NK-92 treated with Interleukin-12 subunit alpha and Interleukin-12 subunit beta, amount 100 ng/mL, for 24 hours (cell line): ENCODE measurements around the gene ECSCR.

Experiments used
- DNase-seq: peaks from one replicate; lab custom pipeline; 2025; lab: John Stamatoyannopoulos, UW

The ECSCR gene

DNA sequence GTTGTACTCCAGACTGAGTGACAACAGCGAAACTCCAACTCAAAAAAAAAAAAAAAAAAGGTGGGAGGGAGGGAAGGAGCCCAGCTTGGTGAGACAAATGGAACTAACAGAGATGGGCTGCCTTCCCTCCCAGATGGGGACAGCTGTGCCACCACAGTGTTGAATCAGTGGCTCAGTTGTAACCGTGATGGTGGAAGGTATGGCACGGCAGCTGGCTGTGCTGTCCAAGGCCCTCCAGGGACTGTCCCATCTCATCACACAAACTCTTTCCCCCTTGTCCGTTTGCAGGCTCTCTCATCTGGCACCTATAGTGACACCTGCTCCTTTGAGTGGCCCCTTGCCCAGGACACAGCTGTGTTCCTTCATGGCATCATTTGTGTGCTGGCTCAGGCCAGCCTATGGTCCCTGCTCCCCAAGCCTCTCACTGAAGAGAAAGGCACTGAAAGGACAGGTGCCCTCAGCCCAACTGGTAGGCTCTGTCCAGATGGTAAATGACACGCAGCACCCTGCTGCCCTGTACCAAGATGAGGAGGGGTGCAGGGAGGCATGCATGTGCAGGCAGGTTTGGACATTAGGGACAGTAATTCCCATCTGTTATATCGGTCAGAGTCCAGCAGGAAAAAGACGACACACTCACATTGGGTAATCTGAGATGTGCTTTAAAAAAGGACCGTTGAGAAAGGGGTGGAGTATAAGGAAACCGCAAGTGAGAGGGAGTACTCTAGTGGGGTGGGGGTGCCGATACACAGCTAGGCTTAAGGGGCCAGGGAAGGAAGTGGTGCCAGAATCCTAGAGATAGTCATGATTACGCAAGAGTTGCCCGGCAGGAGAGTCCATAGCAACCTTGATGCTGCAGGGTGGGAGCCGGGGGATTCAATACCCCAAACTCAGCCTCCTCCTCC, 12.6 kb upstream of the ECSCR start:
- DNase-seq, result no peak

DNA sequence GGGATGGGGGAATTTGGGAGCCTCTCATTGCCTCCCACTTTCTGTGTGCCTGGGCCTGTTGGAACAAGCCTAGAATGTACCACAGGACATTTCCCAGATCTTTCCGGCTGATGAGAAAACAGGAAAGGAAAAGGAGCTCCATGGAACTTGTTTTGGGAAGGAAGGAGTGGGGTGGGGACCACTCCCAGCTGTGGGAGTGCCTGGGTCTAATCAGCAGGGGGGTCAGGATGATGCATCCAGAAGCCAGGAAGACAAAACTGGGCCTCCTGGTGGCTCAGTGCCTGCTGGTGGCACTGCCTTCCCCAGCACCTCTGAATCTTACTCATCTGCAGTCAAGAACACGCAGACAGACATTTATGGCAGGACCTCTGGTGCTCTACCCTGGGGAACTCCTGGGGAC, 11.0 kb upstream of the ECSCR start:
- DNase-seq, result no peak

DNA sequence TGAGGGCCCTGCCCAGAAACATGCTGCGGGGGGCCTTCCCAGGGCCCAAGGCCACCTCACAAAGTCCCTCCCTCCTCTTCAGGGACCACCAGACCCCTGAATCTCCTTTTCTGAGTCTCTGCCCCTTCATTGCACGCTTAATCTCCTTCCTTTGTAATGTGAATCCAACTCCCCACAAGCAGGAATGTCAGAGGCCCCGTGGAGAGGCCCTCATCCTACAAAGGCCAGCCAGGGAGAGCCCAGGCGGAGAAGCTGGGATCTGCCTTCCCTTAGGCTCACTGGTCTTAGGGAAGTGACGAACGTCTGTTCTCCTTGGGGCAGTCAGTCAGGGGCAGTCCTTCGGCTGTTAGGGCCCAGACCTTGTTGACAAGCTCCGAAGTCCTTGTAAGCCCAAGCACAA, 10.6 kb upstream of the ECSCR start:
- DNase-seq, result no peak

DNA sequence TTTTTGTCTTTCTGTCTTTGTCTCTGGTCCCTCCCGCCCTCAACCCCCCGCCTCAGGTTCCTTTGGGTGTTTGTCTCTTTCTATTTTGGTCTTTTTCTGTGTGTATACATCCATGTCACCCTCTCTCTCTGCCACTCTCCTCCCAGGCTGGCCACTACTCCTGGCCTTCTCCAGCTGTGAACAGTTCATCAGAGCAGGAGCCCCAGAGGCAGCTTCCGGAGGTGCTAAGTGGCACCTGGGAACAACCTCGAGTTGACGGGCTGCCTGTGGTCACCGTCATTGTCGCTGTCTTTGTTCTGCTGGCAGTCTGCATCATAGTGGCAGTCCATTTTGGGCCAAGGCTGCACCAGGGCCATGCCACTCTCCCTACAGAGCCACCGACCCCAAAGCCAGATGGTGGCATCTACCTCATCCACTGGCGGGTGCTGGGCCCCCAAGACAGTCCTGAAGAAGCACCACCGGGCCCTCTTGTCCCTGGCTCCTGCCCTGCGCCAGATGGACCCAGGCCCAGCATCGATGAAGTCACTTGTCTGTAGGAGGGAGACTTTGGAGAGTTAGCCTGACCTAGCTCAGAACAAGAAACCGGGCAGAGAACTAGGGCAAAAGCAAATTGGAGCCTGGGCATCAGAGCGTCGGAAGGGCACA, 10.0 kb upstream of the ECSCR start:
- no peak for DNase-seq

DNA sequence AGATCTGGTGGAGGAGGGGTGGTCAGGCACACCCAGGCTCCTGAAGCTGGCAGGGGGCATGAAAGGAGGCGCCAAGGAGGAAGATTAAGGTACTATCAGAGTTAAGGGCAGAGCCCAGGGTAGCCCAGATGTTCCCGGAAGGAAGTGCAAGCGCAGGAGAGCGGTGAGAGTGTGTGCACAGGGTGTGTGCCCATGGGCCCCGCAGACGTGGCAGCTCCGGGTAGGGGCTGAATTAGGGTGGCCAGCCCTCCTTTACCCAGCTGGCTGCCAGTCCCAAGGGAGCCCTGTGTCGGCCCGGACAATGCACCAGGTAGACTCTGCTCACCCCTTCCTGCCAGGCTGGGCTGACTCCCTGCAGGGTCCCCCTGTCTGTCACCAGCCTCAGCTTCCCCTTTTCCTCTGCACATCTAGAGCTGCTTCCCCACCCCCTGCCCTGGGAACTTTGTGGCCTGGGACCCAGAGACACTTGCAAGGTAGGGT, 8.3 kb upstream of the ECSCR start, which contains the start of gene SMIM33:
TSS of gene SMIM33 (plus strand) at position 184 of the 480 bp plus-strand sequence. CDS start at position 302, 118 bp downstream.
- DNase-seq, result no peak

DNA sequence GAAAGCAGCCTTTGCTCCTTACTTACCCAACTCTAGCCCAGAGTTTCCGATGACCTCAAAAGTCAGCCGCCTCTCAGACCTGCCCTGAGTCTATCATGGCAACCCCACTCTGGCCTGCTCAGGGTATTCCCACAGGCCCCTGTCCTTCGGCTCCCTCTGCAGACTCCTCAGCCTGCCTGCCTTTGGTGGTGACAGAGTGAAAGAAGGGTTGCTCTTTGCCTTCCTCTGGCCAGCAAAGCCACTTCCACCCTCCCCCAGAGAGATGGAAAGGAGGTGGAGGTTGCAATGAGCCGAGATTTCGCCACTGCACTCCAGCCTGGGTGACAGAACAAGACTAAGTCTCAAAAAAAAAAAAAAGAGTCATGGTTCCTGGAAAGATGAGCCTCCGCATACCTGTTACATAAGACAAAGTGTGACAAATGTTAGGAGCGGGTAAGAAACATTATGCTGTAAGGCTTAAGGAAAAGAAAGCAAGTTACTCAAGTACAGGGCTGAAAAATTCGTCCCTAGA, 5.9 kb upstream of the ECSCR start:
- no peak for DNase-seq

DNA sequence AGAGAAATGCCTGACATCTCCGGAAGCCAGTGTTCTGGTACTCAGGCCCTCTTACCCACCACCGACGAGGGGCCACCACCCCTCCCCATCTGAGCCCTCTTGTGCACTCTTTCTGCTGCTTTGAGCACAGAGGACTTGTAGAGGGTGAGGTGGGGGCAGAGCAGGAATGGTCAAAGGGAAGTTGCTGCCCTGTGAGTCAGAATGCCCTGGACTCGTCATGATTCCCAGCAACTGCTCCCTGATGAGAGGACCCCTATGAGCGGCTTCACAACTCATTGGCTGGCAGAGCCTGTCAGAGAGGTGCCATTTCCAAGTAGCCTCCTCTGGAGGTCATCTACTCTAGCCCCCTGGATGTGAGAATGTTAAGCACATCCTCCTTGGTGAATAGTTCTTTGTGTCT, 845 bp downstream of the ECSCR start:
- no peak for DNase-seq

DNA sequence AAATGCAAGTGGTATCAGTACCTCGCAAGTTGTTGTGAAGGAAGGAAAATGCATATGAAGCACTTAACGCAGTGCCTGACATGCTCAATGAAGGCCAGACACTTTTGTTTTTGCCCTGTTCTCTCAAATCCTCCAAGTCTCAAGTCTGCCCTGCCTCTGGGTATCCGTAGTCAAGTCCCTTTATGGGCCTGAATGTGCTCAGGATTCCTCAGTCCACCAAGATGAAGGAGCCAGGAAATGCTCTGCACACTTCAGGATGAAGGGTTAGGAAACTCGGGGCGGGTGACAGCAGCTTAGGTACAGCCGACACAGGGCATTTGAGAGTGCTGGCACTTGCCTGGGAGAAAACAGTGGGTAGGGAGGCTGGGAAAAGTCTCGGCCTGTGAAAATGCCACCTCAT, 1.4 kb downstream of the ECSCR start:
- DNase-seq, result no peak

DNA sequence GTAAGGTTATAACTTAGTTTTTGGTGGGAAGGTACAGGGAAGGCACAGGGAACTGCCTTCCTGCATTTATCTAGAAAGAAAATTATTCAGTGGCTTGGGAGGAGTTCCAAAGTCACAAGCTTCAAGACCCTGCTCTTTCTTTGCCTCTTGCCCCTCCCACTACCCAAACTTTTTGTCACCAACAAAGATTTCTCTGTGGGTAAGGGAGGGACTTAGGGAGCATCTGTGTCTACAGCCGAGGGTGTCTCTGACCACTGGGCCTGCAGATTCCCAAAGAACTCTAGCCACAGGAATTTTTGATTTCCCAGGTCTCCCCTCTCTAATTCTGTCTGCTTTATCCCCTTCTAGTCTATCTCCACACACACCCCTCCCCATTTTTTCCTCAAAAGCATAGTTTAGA, 2.1 kb downstream of the ECSCR start:
- DNase-seq, result no peak

DNA sequence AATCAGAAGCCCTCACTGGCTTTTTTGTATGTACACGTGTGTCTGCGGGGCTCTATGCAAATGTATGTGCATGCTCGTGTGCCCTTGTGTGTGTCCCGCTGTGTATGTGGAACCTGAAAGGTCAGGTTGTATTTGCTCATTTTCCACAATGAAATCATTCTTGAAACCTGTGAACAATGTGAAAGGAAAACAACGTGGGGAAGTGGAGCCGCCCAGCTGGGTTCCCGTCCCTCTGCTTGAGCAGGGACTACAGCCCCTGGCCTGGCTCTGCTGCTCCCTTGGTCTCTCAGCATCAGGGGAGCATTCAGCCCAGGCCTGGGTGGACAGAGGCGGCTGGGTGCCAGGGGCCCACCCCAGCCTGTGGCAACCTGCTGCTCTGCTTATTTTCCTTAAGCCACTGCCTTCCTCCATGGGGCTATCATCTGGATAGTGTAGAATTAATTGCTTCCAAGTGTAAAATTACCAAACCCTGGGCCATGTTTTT, 3.0 kb downstream of the ECSCR start:
- DNase-seq, result peak; percentile 14

DNA sequence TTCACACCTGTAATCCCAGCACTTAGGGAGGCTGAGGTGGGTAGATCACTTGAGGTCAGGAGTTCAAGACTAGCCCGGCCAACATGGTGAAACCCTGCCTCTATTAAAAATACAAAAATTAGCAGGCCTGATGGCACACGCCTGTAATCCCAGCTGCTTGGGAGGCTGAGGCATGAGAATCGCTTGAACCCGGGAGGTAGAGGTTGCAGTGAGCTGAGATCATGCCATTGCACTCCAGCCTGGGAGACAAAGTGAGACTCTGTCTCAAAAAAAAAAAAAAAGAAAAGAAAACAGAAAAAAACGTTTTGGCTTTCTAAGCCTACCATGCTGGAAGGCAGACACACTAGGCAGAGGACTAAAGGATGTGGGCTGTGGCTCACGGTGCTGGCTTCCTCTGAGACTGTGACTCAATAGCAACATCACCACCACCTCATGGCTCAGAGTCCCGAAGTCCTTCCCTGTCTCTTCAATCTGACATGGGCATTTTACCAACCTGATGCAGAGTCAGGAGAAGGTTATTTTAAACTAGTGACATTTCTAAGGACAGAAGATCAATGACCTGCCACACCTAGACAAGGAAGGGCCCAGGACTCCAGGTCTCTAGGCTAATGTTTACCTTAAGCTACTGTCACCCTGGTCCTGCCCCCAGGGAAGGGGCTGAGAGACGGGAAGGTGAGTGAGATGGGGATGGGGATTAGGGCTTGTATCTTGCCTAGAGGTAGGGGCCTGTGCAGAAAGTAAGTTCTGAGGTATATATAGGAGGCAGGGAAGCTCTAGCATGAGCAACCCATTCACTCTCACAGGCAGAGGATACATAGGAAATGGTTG, 3.7 kb downstream of the ECSCR start:
- peak; percentile 74 for DNase-seq

DNA sequence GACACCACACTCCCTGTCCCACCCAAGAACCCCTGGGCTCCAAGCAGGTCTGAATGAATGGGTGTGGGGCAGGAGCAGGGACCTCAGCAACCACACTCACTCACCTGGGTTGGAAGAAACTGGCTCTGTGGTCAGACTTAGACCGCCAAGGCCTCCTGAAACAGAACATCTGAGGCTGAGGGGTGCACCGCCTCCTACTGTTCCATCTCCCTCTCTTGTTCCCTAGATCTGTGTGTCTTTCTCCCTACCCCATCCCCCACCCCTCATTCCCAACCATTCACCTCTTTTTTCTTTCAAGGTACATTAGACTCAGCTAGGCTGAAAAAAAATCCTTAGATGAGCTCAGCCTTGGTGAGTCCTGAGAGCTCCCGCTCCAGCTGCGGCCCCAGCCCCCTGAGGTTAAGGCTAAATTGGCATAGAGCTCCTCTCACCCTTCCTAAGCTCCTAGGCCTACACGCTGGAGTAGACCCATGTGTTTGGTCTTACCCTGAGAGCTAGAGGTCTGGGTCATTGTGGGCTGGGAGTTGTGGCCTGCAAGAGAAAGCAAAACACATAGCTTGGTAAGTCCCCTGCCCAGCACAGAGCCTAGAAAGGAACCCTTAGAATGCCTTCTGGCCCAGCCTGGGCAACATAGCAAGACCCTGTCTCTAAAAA, 4.8 kb downstream of the ECSCR start:
- DNase-seq, result peak; percentile 18

DNA sequence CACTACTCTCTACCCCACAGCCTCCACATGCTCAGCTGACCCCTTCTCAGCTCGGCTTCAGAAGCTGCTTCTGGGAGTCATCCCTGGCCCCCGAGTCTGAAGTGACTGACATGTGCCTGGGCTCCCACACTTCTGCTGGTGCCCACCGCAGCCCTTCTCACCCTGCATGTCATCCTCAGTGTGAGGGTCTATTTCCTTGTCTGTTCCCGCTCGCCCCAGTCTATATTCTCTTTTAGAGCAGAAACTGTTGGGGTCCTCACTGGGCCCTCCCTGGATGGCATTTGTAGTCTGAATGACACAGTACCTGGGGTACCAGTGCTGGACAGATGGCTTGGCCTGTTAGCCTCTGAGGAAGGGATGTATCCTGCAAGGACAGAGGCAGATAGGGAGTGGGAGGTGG, 5.3 kb downstream of the ECSCR start:
- no peak for DNase-seq

DNA sequence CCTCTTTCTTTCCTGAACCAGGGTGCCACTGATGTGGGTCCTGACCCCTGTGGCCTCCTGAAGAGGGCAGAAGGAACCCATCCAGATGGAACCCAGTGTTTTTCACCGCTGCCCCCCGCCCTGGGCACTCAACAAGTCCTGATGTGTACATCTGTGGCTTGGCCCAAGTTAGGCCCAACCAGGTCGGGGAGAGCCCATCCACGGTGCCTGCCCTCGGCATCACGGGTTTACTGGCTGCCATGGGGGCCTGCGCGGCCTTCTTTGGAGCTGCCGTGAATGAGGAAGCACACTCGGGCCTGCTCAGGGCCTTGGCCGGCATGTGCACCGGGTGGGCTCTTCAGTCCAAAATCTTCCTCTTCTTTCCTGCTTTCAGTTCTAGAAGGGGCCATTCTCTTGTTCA, 5.8 kb downstream of the ECSCR start:
- no peak for DNase-seq

DNA sequence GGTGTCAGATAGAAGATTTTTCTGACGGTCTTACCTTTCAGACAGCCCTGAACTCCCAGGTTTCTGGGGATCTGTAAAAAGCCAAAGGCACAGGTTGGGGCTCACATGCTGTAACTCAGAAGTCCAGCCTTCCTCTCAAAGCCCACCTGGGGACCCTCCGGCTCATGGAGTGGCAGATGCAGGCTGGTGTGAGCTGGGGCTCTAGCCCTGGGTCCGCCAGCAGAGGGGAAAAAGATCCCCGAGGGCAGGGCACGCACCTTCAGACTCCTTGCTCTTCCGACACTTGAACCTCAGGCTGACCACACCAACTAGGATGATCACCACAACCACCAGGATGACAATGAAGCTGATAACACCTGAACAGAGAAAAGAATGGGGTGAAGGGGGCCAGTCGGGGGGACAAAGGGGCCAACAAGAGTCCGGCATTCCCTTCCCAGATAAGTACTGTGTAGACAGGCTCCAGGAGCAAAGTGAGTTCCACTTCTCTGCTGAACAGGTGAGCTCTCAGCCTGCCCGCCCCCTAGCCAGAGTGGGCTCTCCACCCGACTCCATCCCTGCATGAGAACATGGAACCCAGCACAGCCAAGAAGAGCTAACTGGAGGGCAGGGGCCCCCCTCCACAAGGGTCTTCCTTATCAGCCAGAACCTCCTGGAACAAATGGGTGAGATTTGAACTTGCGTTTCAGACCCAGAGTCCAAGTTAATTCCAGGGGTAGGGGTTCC, 7.8 kb downstream of the ECSCR start:
- DNase-seq, result no peak

DNA sequence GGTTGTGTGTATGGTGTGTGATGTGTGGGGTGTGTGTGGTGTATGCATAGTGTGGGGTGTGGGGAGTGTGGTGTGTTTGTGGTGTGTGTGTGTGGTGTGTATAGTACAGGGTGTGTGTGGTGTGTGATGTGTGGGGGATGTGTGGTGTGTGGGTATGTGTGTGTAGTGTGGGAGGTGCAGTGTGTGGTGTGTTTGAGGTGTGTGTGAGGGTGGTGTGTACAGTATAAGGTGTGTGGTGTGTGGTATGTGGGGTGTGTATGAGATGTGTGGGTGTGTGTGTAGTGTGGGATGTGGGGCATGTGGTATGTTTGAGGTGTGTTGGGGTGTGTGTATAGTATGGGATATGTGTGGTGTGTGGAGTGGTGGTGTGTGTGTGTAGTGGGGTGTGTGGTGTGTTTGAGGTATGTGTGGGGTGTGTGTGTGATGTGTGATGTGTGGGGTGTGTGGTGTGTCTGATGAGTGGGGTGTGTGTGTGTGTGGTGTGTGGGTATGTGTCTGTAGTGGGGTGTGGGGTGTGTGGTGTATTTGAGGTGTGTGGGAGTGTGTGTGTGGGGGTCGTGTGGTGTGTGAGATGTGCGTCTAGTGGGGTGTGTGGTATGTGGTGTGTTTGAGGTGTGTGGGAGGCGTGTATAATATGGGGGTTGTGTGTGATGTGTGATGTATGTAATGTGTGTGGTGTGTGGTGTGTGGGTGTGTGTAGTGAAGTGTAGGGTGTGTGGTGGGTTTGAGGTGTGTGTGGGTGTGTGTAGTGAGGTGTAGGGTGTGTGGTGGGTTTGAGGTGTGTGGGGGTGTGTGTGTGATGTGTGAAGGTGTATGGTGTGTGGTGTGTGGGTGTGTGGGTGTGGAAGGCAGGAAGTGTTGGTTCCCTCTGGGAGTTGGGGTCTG, 8.6 kb downstream of the ECSCR start:
- peak; percentile 21 for DNase-seq

DNA sequence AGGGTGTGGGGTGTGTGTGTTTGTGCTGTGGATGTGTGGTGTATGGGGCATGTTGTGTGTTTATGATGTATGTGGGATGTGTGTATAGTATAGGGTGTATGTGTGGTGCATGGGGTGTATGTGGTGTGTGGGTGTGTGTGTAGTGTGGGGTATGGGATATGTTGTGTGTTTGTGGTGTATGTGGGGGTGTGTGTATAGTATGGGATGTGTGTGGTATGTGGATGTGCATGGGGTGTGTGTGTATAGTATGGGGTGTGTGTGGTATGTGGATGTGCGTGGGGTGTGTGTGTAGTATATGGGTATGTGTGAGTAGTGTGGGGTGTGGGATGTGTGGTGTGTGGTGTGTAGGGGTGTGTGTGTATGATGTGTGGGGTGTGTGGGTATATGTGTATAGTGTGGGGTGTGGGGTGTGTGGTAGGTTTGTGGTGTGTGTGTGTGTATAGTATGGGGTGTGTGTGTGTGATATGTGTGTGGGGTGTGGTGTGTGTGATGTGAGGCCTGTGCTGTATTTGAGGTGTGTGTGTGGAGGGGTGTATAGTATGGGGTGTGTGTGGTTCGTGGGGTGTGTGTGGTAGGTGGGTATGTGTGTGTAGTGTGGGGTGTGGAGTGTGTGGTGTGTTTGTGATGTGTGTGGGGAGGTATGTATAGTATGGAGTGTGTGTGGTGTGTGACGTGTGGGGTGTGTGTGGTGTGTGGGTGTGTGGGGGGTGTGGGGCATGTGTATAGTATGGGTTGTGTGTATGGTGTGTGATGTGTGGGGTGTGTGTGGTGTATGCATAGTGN, 10.5 kb downstream of the ECSCR start:
- DNase-seq, result no peak

DNA sequence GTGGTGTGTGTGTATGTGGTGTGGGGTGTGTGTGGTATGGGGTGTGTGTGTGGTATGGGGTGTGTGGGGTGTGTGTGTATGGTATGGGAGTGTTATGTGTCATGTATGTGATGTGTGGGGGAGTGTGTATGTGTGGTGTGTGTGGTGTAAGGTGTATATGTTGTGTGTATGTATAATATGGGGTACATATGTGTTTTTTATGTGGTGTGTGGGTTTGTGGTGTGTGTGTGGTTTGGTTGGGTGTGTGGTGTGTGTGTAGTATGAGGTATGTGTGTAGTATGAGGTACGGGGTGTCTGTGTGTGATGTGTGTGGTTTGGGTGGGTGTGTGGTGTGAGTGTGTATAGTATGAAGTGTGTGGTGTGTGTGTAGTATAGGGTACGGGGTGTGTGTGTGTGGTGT, 11.4 kb downstream of the ECSCR start:
- no peak for DNase-seq
